Measurements from ENCODE around the gene FNDC3B.

DNA sequence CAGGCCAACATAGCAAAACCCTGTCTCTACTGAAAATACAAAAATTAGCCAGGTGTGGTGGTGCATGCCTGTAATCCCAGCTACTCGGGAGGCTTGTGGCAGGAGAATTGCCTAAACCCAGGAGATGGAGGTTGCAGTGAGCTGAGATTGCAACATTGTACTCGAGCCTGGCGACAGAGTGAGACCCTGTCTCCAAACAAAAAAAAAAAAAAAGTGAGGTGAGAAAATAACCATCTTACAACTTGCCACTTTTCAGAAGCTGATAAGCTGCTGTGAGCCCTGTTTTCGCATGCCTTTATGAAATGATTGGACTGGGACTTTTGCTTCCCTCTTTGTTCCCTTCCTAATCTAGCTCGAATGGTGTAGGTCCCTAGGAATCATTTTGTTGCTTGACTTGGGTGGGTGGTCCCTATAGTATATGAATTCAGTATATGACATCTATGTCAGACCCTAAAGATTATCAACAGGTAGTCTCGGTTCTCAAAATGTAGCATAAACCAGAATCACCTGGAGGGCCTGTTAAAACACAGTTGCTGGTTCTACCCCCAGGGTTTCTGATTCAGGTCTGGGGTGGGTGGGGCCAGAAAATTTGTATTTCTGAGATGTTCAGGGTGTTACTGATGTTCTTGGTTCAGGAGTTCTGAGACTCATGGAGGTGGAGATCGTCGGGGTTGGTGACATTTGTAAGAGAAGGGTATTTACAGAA, 107.9 kb downstream of the FNDC3B start:
- TF ChIP-seq, protein P1, sequence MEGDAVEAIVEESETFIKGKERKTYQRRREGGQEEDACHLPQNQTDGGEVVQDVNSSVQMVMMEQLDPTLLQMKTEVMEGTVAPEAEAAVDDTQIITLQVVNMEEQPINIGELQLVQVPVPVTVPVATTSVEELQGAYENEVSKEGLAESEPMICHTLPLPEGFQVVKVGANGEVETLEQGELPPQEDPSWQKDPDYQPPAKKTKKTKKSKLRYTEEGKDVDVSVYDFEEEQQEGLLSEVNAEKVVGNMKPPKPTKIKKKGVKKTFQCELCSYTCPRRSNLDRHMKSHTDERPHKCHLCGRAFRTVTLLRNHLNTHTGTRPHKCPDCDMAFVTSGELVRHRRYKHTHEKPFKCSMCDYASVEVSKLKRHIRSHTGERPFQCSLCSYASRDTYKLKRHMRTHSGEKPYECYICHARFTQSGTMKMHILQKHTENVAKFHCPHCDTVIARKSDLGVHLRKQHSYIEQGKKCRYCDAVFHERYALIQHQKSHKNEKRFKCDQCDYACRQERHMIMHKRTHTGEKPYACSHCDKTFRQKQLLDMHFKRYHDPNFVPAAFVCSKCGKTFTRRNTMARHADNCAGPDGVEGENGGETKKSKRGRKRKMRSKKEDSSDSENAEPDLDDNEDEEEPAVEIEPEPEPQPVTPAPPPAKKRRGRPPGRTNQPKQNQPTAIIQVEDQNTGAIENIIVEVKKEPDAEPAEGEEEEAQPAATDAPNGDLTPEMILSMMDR (IDR thresholded peaks at IDR 0.05) = no peak
- no peak for TF ChIP-seq POLR2A (IDR thresholded peaks at IDR 0.05)
